ENCODE results near the gene TMEM11. TPM values are rescaled to one million over a fixed set of nuclear protein-coding genes. Genes with fewer than 3 reads are reported as not detected.

TMEM11 gene
- total RNA-seq, 3 donors from 2014 or later, result 28.1 to 34.1 (median 33.1) TPM

DNA sequence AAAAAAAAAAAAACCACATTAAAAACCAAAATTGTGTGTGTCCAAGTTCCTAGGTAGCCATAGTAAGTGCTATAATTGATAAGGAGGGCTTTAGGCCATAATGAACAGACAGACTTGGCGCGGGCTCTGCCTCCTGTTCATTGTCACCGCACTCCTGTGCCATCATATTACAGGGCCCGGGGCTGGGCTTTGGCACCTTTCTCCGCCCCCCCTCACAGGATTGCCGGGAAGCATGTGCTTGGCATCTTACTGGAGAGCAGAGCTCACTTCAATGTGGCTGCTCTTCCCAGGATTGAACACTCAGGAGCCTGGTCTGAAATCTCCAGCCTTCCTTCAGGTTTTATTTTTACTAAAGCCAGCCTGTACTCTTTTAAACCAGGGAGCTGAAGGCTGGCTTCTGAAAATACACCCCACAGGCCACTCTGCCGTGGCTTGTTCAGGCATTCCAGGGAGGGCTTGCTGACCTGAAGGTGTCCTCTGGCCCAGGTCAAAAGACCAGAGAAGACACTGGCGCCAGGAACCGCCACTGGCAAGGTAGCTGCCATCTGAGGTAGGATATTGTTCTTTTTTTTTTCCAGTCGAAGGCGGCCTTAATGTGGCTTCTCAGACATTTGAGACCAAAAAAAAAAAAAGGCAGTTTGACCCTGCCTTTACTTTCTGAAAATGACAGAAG lies 47.9 kb downstream of the TMEM11 start:
- H3K27me3 ChIP-seq, result no peaks in the 10 kb centered on the region
- intact Hi-C loops (cut with DNase I; ENCODE audit: low total_unique reads), result no loop called here

GRCh38 chr17:21164620-21165019 lies 49.3 kb downstream of the TMEM11 start:
- H3K4me3 ChIP-seq, result no peak overlapping the region
- H3K4me1 ChIP-seq, result no peaks in the 10 kb centered on the region
- no peak overlapping the region for H3K27ac ChIP-seq
- TF ChIP-seq POLR2A (IDR thresholded peaks at IDR 0.05) (no peak), CTCF (IDR thresholded peaks at IDR 0.05) (no peak), POLR2AphosphoS5 (IDR thresholded peaks at IDR 0.05) (no peak)
- H3K36me3 ChIP-seq, result no peaks in the 10 kb centered on the region
- intact Hi-C loops (cut with DNase I; ENCODE audit: low total_unique reads), result loop anchor here (1.0 kb wide), 1 partner anchor 22 kb away; no protein-coding TSS in a partner anchor
- no peak for DNase-seq (ENCODE audit: low spot score in 2 of 2)
- no peaks in the 10 kb centered on the region for H3K9me3 ChIP-seq
- no peaks in the 10 kb centered on the region for H3K27me3 ChIP-seq

More for the DNA sequence above, 47.9 kb downstream of the TMEM11 start:
- TF ChIP-seq CTCF (IDR thresholded peaks at IDR 0.05), result no peak
- TF ChIP-seq POLR2AphosphoS5 (IDR thresholded peaks at IDR 0.05), result peak in 1 of 3 donors; percentile 22
- no peaks in the 10 kb centered on the region for H3K36me3 ChIP-seq
- peak overlapping the region; percentile 78 to 89 for H3K27ac ChIP-seq
- H3K4me3 ChIP-seq, result no peak overlapping the region
- H3K9me3 ChIP-seq, result no peaks in the 10 kb centered on the region
- peak in 1 of 2 donors; percentile 76 for DNase-seq (ENCODE audit: low spot score in 2 of 2)
- peaks cover 0 to 3% of the 10 kb centered on the region in 2 donors for H3K4me1 ChIP-seq

DNA sequence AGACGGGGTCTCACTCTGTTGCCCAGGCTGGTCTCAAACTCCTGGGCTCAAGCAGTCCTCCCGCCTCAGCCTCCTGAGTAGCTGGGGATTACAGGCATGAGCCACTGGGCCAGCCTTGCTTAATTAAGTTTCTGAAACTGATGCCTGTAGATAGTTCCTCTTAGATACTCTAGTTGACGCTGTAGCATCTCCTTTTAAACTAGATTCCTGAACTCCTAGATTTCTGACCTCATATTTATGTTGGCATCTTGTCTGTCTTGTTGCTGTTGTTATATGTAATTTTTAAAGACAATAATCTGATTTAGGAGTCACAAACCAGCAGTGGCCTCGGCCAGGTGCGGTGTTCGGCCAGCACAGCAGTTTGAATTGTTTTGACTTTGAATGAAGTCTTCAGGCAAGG lies 49.7 kb downstream of the TMEM11 start:
- intact Hi-C loops (cut with DNase I; ENCODE audit: low total_unique reads), result loop anchor here (1.0 kb wide), 1 partner anchor 22 kb away; no protein-coding TSS in a partner anchor
- no peak overlapping the region for H3K4me3 ChIP-seq
- DNase-seq (ENCODE audit: low spot score in 2 of 2), result no peak
- H3K4me1 ChIP-seq, result no peaks in the 10 kb centered on the region
- no peaks in the 10 kb centered on the region for H3K27me3 ChIP-seq
- no peak overlapping the region for H3K27ac ChIP-seq
- H3K9me3 ChIP-seq, result no peaks in the 10 kb centered on the region
- TF ChIP-seq POLR2AphosphoS5 (IDR thresholded peaks at IDR 0.05) (no peak), CTCF (IDR thresholded peaks at IDR 0.05) (peak in 1 of 3 donors; percentile 18)
- no peaks in the 10 kb centered on the region for H3K36me3 ChIP-seq

- no peak for TF ChIP-seq POLR2AphosphoS5 (IDR thresholded peaks at IDR 0.05)
- TF ChIP-seq POLR2A (IDR thresholded peaks at IDR 0.05), result no peak
- no peak for TF ChIP-seq CTCF (IDR thresholded peaks at IDR 0.05)
- intact Hi-C loops (cut with DNase I; ENCODE audit: low total_unique reads), result no loop called here
- Histone ChIP-seq H3K36me3 (no peaks in the 10 kb centered on the region), H3K9me3 (no peaks in the 10 kb centered on the region), H3K4me1 (no peaks in the 10 kb centered on the region), H3K27me3 (no peaks in the 10 kb centered on the region), H3K27ac (no peak overlapping the region), H3K4me3 (no peak overlapping the region)
- DNase-seq (ENCODE audit: low spot score in 2 of 2), result no peak
Measured at GRCh38 chr17:21163101-21163500, 50.9 kb downstream of the TMEM11 start.

- intact Hi-C loops (cut with DNase I; ENCODE audit: low total_unique reads), result no loop called here
- no peak for DNase-seq (ENCODE audit: low spot score in 2 of 2)
- peak overlapping the region; percentile 33 to 80 for H3K27ac ChIP-seq
- no peak overlapping the region for H3K4me3 ChIP-seq
- no peaks in the 10 kb centered on the region for H3K27me3 ChIP-seq
- H3K36me3 ChIP-seq, result no peaks in the 10 kb centered on the region
- no peaks in the 10 kb centered on the region for H3K9me3 ChIP-seq
- TF ChIP-seq POLR2A (IDR thresholded peaks at IDR 0.05), result no peak
- TF ChIP-seq CTCF (IDR thresholded peaks at IDR 0.05), result no peak
- no peak for TF ChIP-seq POLR2AphosphoS5 (IDR thresholded peaks at IDR 0.05)
- no peaks in the 10 kb centered on the region for H3K4me1 ChIP-seq
Measured at GRCh38 chr17:21162394-21162775, 51.6 kb downstream of the TMEM11 start.
